HG03039 (cell line): ENCODE data around the gene PAK6.

Source experiments
- ATAC-seq: cut with Tn5 transposase; IDR thresholded peaks from one replicate; pipeline ENCODE4 v1.9.1; 2021; ENCODE audit warnings: mild to moderate bottlenecking, moderate library complexity; ENCODE audit not compliant: unreplicated experiment

Gene PAK6

GRCh38 chr15:40275523-40275922 lies 36.7 kb downstream of the PAK6 start:
- ATAC-seq: no peak

- no peak for ATAC-seq
Measured at GRCh38 chr15:40275954-40276353, 37.1 kb downstream of the PAK6 start.

GRCh38 chr15:40276927-40277326 lies 38.1 kb downstream of the PAK6 start:
- ATAC-seq: no peak

GRCh38 chr15:40277471-40277870 lies 38.6 kb downstream of the PAK6 start:
- ATAC-seq: no peak

GRCh38 chr15:40278026-40278425 lies 39.2 kb downstream of the PAK6 start:
- ATAC-seq: no peak

GRCh38 chr15:40279437-40280141 lies 40.7 kb downstream of the PAK6 start:
- no peak for ATAC-seq

- no peak for ATAC-seq
Measured at GRCh38 chr15:40280260-40281056, 41.6 kb downstream of the PAK6 start.

GRCh38 chr15:40281057-40281800 lies 42.4 kb downstream of the PAK6 start:
- no peak for ATAC-seq

GRCh38 chr15:40281801-40282146 lies 42.9 kb downstream of the PAK6 start:
- ATAC-seq: no peak

- ATAC-seq: no peak
Measured at GRCh38 chr15:40282147-40282868, 43.4 kb downstream of the PAK6 start.

- no peak for ATAC-seq
Measured at GRCh38 chr15:40282869-40283614, 44.2 kb downstream of the PAK6 start, which contains the start of gene ANKRD63. ANKRD63 (minus strand) TSS chr15:40283064; CDS start chr15:40282586, 478 bp downstream.

- no peak for ATAC-seq
Measured at GRCh38 chr15:40283615-40284300, 44.9 kb downstream of the PAK6 start.

- ATAC-seq: no peak
Measured at GRCh38 chr15:40285151-40285550, 46.3 kb downstream of the PAK6 start.

GRCh38 chr15:40285554-40286011 lies 46.7 kb downstream of the PAK6 start:
- ATAC-seq: no peak

GRCh38 chr15:40286061-40286532 lies 47.2 kb downstream of the PAK6 start:
- no peak for ATAC-seq

GRCh38 chr15:40286794-40287193 lies 47.9 kb downstream of the PAK6 start:
- ATAC-seq: no peak

GRCh38 chr15:40287505-40287904 lies 48.6 kb downstream of the PAK6 start:
- ATAC-seq: no peak

GRCh38 chr15:40287968-40288367 lies 49.1 kb downstream of the PAK6 start:
- ATAC-seq: no peak

GRCh38 chr15:40289140-40289775 lies 50.4 kb downstream of the PAK6 start:
- no peak for ATAC-seq
